ENCODE results near the gene PCTP. TPM values are rescaled to one million over a fixed set of nuclear protein-coding genes. Genes with fewer than 3 reads are reported as not detected.

The PCTP gene
- total and polyA plus RNA-seq, 8 donors: 4.7 to 69.2 (median 22.6) TPM

DNA sequence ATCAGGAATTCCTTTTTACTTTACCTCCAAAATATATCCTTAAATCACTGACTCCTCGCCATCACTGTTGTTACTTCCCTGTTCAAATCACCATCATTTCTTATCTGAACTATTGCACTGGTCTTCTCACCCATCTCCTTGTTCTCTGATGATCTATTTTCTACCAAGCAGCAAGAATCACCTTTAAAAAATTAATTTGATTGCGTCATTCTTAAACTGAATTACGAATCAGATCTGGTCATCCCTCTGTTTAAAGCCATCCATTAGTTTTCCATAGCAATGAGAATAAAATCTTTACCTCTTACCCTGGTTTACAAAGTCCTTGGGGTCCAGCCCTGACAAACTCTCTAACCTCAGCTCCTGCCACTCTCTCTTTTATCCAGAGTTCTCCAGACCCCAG lies 14.6 kb downstream of the PCTP start:
- Histone ChIP-seq H3K9me3 (no peaks in the 10 kb centered on the region), H3K4me1 (peaks cover 0 to 57% (median 20%) of the 10 kb centered on the region in 4 donors), H3K27ac (peak overlapping the region in 1 of 5 donors; percentile 78), H3K27me3 (no peaks in the 10 kb centered on the region), H3K36me3 (peaks cover 0 to 21% (median 17%) of the 10 kb centered on the region in 4 donors), H3K4me3 (no peak overlapping the region)
- TF ChIP-seq EP300 (IDR thresholded peaks at IDR 0.05) (no peak), CTCF (IDR thresholded peaks at IDR 0.05) (no peak), POLR2AphosphoS5 (IDR thresholded peaks at IDR 0.05) (no peak), POLR2A (IDR thresholded peaks at IDR 0.05) (no peak)
- intact Hi-C loops (cut with DNase I; ENCODE audit: low total_unique reads): no loop called here
- DNase-seq: no peak
- WGBS, 5 donors: 91 to 97% (median 96%) methylated on average over 3 of the region's 3 CpGs

DNA sequence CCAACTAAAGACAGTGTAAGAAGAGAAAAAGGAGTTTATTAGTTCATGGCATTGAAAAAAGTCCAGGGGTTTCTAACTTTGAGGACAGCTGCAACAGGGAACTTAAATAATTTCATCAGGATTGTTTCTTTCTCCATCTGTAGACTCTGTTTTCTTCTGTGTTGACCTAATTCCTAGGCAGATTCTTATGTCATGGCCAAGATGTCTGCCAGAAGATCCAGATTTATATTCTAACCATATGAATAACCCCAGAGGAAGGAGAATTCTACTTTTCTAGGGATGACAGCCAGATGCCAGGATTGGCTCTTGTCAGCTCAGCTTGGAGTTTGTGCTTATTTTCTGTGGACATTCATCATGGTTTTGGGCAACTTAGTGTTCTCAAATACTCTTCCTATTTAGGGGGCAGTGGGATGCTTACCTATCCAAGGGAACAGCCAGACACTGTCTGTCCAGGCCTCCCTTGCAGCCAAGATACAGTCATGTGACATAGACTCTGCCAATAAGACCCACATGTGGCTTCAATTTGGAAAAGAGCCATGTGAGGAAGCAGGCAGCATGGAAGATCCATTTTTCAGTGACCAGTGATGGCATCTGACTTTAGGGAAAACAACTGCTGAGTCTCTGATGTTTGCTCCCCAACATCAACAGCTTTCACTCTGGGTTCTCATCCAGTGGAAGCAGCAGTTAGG lies 18.2 kb downstream of the PCTP start:
- Histone ChIP-seq H3K4me1 (peaks cover 0 to 32% (median 14%) of the 10 kb centered on the region in 4 donors), H3K27me3 (no peaks in the 10 kb centered on the region), H3K27ac (peak overlapping the region in 4 of 5 donors; percentile 22 to 70 (median 60)), H3K4me3 (no peak overlapping the region), H3K9me3 (no peaks in the 10 kb centered on the region), H3K36me3 (peaks cover 20 to 53% (median 50%) of the 10 kb centered on the region in 4 donors)
- no peak for TF ChIP-seq POLR2AphosphoS5 (IDR thresholded peaks at IDR 0.05)
- TF ChIP-seq POLR2A (IDR thresholded peaks at IDR 0.05): no peak
- no peak for TF ChIP-seq EP300 (IDR thresholded peaks at IDR 0.05)
- no peak for TF ChIP-seq CTCF (IDR thresholded peaks at IDR 0.05)
- no peak for DNase-seq
- intact Hi-C loops (cut with DNase I; ENCODE audit: low total_unique reads): no loop called here

DNA sequence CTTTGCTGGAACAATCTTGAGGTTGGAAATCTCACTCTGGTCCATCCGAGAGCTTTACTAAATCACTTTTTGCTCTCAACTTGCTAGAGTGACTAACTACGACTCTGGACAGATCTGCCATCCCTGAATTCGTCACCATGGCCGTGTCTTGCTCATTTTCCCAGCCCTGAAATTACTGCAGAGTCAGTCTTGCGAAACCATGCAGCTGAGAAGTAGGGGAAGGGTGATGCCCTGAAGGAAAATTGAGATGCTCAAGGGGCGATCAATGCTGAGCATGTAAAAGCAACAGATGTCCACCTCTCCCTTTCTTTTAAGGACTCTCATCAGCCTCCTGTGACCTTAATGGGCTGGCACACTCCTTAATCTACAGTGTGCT lies 18.8 kb downstream of the PCTP start:
- peak overlapping the region in 4 of 5 donors; percentile 22 to 70 (median 60) for H3K27ac ChIP-seq

DNA sequence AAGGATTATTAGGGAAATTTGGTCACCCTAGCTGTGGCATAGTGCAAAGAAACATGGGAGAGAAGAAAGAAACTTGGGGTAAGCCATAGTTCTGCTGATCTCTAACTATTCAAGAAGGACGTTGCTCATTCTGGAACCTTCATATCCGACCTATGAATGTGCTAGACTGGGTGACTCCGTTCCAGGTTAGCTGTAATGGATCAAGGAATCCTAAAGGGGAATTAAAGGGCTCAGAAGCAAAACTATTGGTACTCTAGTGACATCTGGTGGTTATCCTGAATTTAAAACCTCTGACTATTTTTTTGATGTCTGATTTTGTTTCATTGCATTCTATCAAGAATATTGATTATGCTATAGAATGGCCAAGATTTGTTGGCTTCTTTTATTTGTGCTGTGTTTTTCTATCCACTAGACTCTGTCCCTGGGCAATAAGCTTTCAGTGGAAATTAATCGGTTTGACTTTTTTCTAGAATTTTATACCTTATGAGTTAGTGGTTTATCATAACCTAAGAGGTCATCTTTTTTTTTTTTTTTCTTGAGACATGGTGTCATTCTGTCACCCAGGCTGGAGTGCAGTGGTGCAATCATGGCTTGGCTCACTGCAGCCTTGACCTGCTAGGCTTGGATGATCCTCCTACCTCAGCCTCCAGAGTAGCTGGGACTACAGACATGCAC lies 19.5 kb downstream of the PCTP start:
- WGBS, 5 donors: 33 to 42% (median 39%) methylated on average over 4 of the region's 4 CpGs
- Histone ChIP-seq H3K36me3 (peaks cover 24 to 66% (median 62%) of the 10 kb centered on the region in 4 donors), H3K27ac (peak overlapping the region in 3 of 5 donors; percentile 59 to 70 (median 62)), H3K4me3 (no peak overlapping the region), H3K9me3 (no peaks in the 10 kb centered on the region), H3K4me1 (peaks cover 0 to 21% (median 13%) of the 10 kb centered on the region in 4 donors), H3K27me3 (no peaks in the 10 kb centered on the region)
- DNase-seq: peak in 1 of 2 donors; percentile 70
- intact Hi-C loops (cut with DNase I; ENCODE audit: low total_unique reads): loop anchor here (5.0 kb wide), 1 partner anchor 238 kb away; no protein-coding TSS in a partner anchor
- TF ChIP-seq EP300 (IDR thresholded peaks at IDR 0.05) (no peak), CTCF (IDR thresholded peaks at IDR 0.05) (peak in 5 of 7 experiments; percentile 35 to 66 (median 50))

More for the DNA sequence above, 18.8 kb downstream of the PCTP start:
- Histone ChIP-seq H3K36me3 (peaks cover 24 to 58% (median 55%) of the 10 kb centered on the region in 4 donors), H3K27me3 (no peaks in the 10 kb centered on the region), H3K9me3 (no peaks in the 10 kb centered on the region), H3K4me1 (peaks cover 0 to 27% (median 13%) of the 10 kb centered on the region in 4 donors), H3K4me3 (no peak overlapping the region)
- DNase-seq: no peak
- TF ChIP-seq POLR2AphosphoS5 (IDR thresholded peaks at IDR 0.05) (peak in 1 of 3 donors; percentile 14), EP300 (IDR thresholded peaks at IDR 0.05) (no peak)
- intact Hi-C loops (cut with DNase I; ENCODE audit: low total_unique reads): no loop called here
- WGBS, 5 donors: 71 to 82% (median 73%) methylated on average over 6 of the region's 6 CpGs

All from stomach (tissue), 9 donors.